GM18505 (cell line): ENCODE results near the gene OR2G6.
"Not testable (repeated sequence)": the region's sequence is repeated elsewhere in the genome, so short reads cannot be mapped to it uniquely, and the experiment has no call there.

ENCODE experiments used
- ATAC-seq: cut with Tn5 transposase; IDR thresholded peaks from one replicate; pipeline ENCODE4 v1.9.1; 2021; ENCODE audit not compliant: unreplicated experiment
- POLR2A ChIP-seq: IDR thresholded peaks from 4 replicates; pipeline ENCODE4 v1.6.1; 2011; ENCODE audit warnings: borderline replicate concordance; ENCODE audit not compliant: insufficient read depth, insufficient read length; ENCODE audit errors: extremely low read depth

Gene OR2G6

DNA sequence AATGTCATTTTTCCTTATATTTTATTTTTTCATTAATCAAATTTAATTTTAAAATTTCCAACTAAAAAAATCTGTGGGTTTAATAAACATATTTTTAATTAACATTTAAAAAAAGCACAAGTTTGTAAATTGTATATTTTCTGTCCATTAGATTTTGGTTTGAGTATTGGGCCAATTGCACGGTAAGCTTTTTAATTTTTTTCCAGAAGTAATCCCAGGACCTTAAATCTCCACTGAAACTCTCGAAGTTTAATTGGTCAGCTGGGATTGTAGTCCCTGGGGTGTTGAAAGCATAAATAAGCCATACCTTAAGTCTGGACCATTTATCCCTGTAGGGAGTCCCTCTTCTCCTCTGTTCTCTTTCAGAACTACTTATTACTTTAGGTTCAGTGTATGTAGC lies at the start of gene OR2G6:
OR2G6 (plus strand) TSS at position 301 of the 400 bp plus-strand sequence. CDS start 13,574 bp downstream, outside the sequence.
- not testable (repeated sequence) for ATAC-seq

- not testable (repeated sequence) for ATAC-seq
These were observed 48.8 kb upstream of the OR2G6 start for GRCh38 chr1:248459117-248459516.

DNA sequence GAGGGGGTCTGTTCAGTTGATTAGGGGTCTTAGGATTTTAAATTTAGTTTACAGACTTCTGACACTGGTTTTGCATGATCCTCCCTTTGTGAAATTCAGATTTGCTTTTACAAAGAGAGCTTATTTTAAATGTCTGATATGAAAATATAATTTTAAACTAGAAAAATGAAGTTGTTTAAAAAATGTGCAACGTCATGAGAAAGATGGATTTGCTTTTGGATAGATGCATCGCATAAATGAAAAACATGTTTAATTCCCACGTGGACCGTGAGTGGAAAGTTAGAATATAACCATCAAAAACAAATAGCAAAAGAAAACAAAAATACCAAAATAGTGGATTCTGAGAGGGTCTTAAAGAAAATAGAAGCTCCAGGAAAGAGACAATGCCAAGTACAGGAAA lies 36.7 kb upstream of the OR2G6 start:
- no peak for TF ChIP-seq POLR2A
- no peak for ATAC-seq

- not testable (repeated sequence) for ATAC-seq
These were observed 35.8 kb upstream of the OR2G6 start for GRCh38 chr1:248472111-248472510.

DNA sequence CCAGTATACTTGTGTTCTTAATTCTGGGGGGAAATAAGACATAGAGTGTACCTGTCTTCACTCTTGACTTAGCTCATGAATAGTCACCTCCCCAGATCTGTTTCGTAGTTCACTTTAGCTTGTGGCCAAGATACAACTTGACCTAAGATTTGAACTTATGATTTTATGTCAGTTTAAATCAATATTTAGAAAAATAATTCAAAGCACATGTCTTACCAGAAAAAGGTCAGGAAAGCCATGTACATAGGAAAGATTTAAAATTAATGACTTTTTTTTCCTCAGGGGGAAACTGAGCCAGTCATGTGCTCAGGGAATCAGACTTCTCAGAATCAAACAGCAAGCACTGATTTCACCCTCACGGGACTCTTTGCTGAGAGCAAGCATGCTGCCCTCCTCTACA lies 34.8 kb upstream of the OR2G6 start, which contains the start of gene OR2T3:
OR2T3 (plus strand) TSS at position 301 of the 400 bp plus-strand sequence; CDS start at position 301, 0 bp downstream.
- not testable (repeated sequence) for ATAC-seq

- peak; percentile 85 for ATAC-seq
These were observed 32.2 kb upstream of the OR2G6 start for GRCh38 chr1:248475660-248476059.

GRCh38 chr1:248481686-248482579 lies 25.9 kb upstream of the OR2G6 start:
- ATAC-seq = peak; percentile 74

- not testable (repeated sequence) for ATAC-seq
These were observed 19.6 kb upstream of the OR2G6 start, which contains the start of gene OR2T5 for GRCh38 chr1:248488289-248488688. Gene OR2T5 (plus strand): TSS chr1:248488589. CDS start chr1:248488589, 0 bp downstream.

DNA sequence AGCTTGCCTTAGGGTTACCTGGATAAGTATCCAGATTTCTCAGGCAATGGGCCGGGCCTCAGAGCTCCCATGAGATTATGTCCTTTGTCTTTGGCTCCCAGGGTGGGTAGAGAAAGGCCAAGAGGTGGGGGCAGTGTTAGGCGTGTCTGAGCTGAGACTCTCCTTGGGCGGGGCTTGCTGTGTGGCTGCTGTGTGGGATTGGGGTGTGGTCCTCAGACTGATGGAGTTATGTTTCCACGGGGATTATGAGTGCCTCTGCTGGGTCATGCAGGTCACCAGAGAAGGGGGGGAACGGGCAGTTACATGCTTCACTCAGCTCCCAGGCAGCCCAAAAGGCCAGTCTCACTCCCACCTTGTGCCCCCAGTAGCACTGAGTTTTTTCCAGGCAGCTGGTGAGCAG lies 11.2 kb upstream of the OR2G6 start:
- ATAC-seq = not testable (repeated sequence)

DNA sequence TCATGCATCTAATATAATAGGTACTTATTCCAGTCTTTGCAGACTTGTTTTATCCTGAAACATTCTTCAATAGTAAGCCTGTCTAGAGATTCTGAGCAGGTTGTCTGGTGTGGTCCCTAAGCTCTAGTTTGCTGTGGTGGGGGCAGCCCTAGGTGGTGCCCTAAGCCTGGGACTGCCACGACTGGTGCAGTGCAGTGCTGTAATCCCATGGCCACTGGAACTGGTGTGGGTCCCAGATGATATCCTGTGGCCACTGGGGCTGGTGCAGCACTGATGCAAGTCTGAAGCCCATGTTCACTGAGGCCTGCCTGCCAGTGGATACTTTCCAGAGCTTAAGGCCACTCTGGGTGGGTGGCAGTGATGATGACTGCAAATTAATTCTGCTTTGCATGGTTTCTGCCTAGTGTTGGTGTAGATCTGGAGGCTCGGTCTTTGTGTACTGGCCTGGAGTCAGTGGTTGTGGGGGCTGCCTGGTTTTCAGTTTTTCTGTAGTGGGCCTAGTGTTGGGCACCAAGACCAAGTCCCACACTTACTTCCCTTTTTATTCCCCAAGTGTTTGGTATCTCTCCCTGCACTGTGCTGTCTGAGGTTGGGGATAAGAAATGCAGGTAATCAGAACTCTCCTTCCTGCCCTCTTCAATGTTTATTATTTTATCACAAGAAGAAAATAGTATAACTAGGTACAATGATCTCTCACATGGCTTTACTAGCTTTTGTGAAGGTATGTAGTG lies 7.4 kb upstream of the OR2G6 start:
- not testable (repeated sequence) for ATAC-seq

- not testable (repeated sequence) for ATAC-seq
These were observed 2.3 kb downstream of the OR2G6 start for GRCh38 chr1:248510217-248510616.

GRCh38 chr1:248521856-248522255 lies 14.0 kb downstream of the OR2G6 start:
- ATAC-seq = no peak
- TF ChIP-seq POLR2A = no peak

- not testable (repeated sequence) for ATAC-seq
These were observed 29.6 kb downstream of the OR2G6 start for GRCh38 chr1:248537449-248537848.

- ATAC-seq = not testable (repeated sequence)
These were observed 39.5 kb downstream of the OR2G6 start for GRCh38 chr1:248547383-248547782.

- ATAC-seq = not testable (repeated sequence)
These were observed 43.2 kb downstream of the OR2G6 start for GRCh38 chr1:248551027-248551426.

GRCh38 chr1:248562672-248563071 lies 54.8 kb downstream of the OR2G6 start, which contains the start of gene OR2T29:
Gene OR2T29 (minus strand): TSS chr1:248562772. CDS start chr1:248559491, 3,281 bp downstream.
- not testable (repeated sequence) for ATAC-seq

- peak; percentile 86 for ATAC-seq
These were observed 57.9 kb downstream of the OR2G6 start for GRCh38 chr1:248565530-248566373.

- not testable (repeated sequence) for ATAC-seq
These were observed 61.2 kb downstream of the OR2G6 start for GRCh38 chr1:248569049-248569448.

- ATAC-seq = not testable (repeated sequence)
These were observed 62.9 kb downstream of the OR2G6 start for GRCh38 chr1:248570811-248571210.

- ATAC-seq = peak; percentile 98
These were observed 64.2 kb downstream of the OR2G6 start for GRCh38 chr1:248572049-248572448.
